HepG2 (cell line): ENCODE results near the gene CNKSR3. TPM values are rescaled to one million over a fixed set of nuclear protein-coding genes. Genes with fewer than 3 reads are reported as not detected.

Experiments used
- ATAC-seq: fragments of 200-7000 bp; cut with Tn5 transposase; 3 replicates; pipeline ENCODE4 v1.9.1; 2020; ENCODE audit warnings: mild to moderate bottlenecking, moderate library complexity
- BruUV-seq: library from RNA; stranded (reverse); fragments of 400-500 nt; replicated peaks from 2 replicates; lab custom pipeline; 2021; lab: Mats Ljungman, UMichigan
- CTCF ChIA-PET: fragments of 300-600 bp; formaldehyde crosslinking; extraction: SDS; loops from one replicate; lab custom pipeline; 2021; ENCODE audit warnings: low total read pairs, inconsistent platforms, low intra/inter-chr PET ratio; lab: Yijun Ruan, JAX
- POLR2A ChIA-PET: fragments of 350-600 bp; sonication (Branson Sonifier 250); formaldehyde crosslinking; loops from one replicate; lab custom pipeline; 2020; ENCODE audit warnings: antibody characterized with exemption, inconsistent platforms; lab: Yijun Ruan, JAX
- DNase-seq: peaks from one replicate; pipeline ENCODE4 v3.0.0-alpha.2; 2015; ENCODE audit warnings: low spot score
- FAIRE-seq: peaks from 3 replicates; lab custom pipeline; 2011; peaks lifted over from hg19 to GRCh38; lab: Jason Lieb, UNC
- H2AFZ ChIP-seq: one replicate; pipeline ENCODE4 v1.6.1; 2011; ENCODE audit warnings: low read length, inconsistent platforms
- H3K27ac ChIP-seq: fragments of 300-600 bp; 3 replicates; pipeline ENCODE4 v1.8.0; 2011; ENCODE audit warnings: mixed run types, mild to moderate bottlenecking, mixed read lengths, low read length, inconsistent platforms; ENCODE audit not compliant: insufficient read depth; ENCODE audit errors: extremely low read length
- H3K27me3 ChIP-seq, 2 experiments: fragments of 200-600 bp in 1 of 2; 2 replicates in 1 of 2; 3 replicates in 1 of 2; pipeline versions ENCODE4 v1.6.0 to v1.8.0; 2011; ENCODE audit warnings: low read length in 2 of 2, mild to moderate bottlenecking in 2 of 2, moderate library complexity in 2 of 2, inconsistent platforms in 1 of 2; ENCODE audit not compliant: insufficient read depth in 2 of 2, control insufficient read depth in 1 of 2
- H3K36me3 ChIP-seq, 2 experiments: fragments of 200-600 bp in 1 of 2; replicated peaks in 1 of 2; 2 replicates in 1 of 2; 3 replicates in 1 of 2; pipeline versions ENCODE4 v1.5.1 to v1.8.0; 2011; ENCODE audit warnings: low read length in 2 of 2, inconsistent platforms in 1 of 2; ENCODE audit not compliant: insufficient read depth in 2 of 2, control insufficient read depth in 1 of 2
- H3K4me1 ChIP-seq: 2 replicates; pipeline ENCODE4 v1.5.1; 2012; ENCODE audit warnings: low read length, inconsistent platforms; ENCODE audit not compliant: insufficient read depth
- H3K4me2 ChIP-seq: 2 replicates; pipeline ENCODE4 v1.6.0; 2011; ENCODE audit warnings: low read depth, low read length, inconsistent platforms
- H3K4me3 ChIP-seq, 3 experiments: fragments of 200-600 bp in 1 of 3; sonication (generic), shearing (Covaris generic) in 1 of 3; replicated peaks in 1 of 3; 2 replicates each; pipeline ENCODE4 v1.5.1; 2011 to 2016; ENCODE audit warnings: low read length in 3 of 3, inconsistent platforms in 2 of 3, low read depth in 2 of 3, mild to moderate bottlenecking in 2 of 3, control low read depth in 1 of 3, mixed read lengths in 1 of 3; ENCODE audit not compliant: insufficient read depth in 1 of 3
- H3K79me2 ChIP-seq: one replicate; pipeline ENCODE4 v1.6.1; 2011; ENCODE audit warnings: low read length, inconsistent platforms; ENCODE audit not compliant: insufficient read depth
- H3K9ac ChIP-seq: 2 replicates; pipeline ENCODE4 v1.6.0; 2011; ENCODE audit warnings: mild to moderate bottlenecking, low read depth, low read length, inconsistent platforms; ENCODE audit not compliant: insufficient read depth
- H3K9me3 ChIP-seq: 2 replicates; pipeline ENCODE4 v1.5.1; 2012; ENCODE audit warnings: mild to moderate bottlenecking, low read length
- H4K20me1 ChIP-seq: 2 replicates; pipeline ENCODE4 v1.6.0; 2011; ENCODE audit warnings: inconsistent platforms, mild to moderate bottlenecking, low read length, moderate library complexity; ENCODE audit not compliant: insufficient read depth
- AGO1 ChIP-seq: fragments of 200-400 bp; formaldehyde crosslinking; IDR thresholded peaks from 2 replicates; pipeline ENCODE4 v1.6.1; 2017; ENCODE audit warnings: mild to moderate bottlenecking, low read depth, low read length, moderate library complexity; ENCODE audit not compliant: poor library complexity, severe bottlenecking
- ASH2L ChIP-seq: fragments of 300-600, 200-600 bp; sonication (generic); IDR thresholded peaks from 2 replicates; pipeline ENCODE4 v1.7.0; 2017; ENCODE audit warnings: low read depth, mild to moderate bottlenecking, moderate library complexity, mixed read lengths, low read length; ENCODE audit not compliant: insufficient read length
- KMT2A ChIP-seq: sonication (generic); formaldehyde crosslinking; IDR thresholded peaks from 2 replicates; pipeline ENCODE4 v1.4.0; 2020; ENCODE audit warnings: missing genetic modification reagents
- MTF1 ChIP-seq: sonication (generic); formaldehyde crosslinking; IDR thresholded peaks from 2 replicates; pipeline ENCODE4 v1.5.0; 2020; ENCODE audit warnings: missing genetic modification reagents
- PRPF4 ChIP-seq: fragments of 200-400 bp; formaldehyde crosslinking; IDR thresholded peaks from 2 replicates; pipeline ENCODE4 v1.6.1; 2016; ENCODE audit warnings: low read length, low read depth; ENCODE audit not compliant: poor library complexity, severe bottlenecking
- RBM22 ChIP-seq: fragments of 200-400 bp; formaldehyde crosslinking; optimal IDR thresholded peaks from 2 replicates; pipeline ENCODE3; 2017; ENCODE audit warnings: mild to moderate bottlenecking, low read length, moderate library complexity
- REXO4 ChIP-seq: sonication (generic); formaldehyde crosslinking; IDR thresholded peaks from 2 replicates; pipeline ENCODE4 v1.8.0; 2022; ENCODE audit warnings: missing genetic modification reagents, mild to moderate bottlenecking, borderline replicate concordance
- ZMYM3 ChIP-seq: sonication (generic); formaldehyde crosslinking; IDR thresholded peaks from 2 replicates; pipeline ENCODE4 v1.5.1; 2020; ENCODE audit warnings: mild to moderate bottlenecking, missing genetic modification reagents
- ZNF629 ChIP-seq: sonication (generic); formaldehyde crosslinking; conservative IDR thresholded peaks from 2 replicates; pipeline ENCODE4 v1.5.0; 2020; ENCODE audit warnings: missing genetic modification reagents
- WGBS: methylation state at CpG from one replicate; pipeline ENCODE4 v1.1.6; 2017; ENCODE audit warnings: low lambda C conversion rate; 5-methylcytosine and 5-hydroxymethylcytosine counted together
- in situ Hi-C: cut with HindIII; loops from 2 replicates; pipeline ENCODE4 v1.10.0; 2017; ENCODE audit warnings: low pct_unique_long_range_greater_than_20kb; ENCODE audit not compliant: extremely low pct_ligation_motif_present
- intact Hi-C: fragments of 100-400 bp; cut with micrococcal nuclease; formaldehyde crosslinking; loops from one replicate; pipeline ENCODE4 v1.10.0; 2022; ENCODE audit not compliant: unreplicated experiment
- polyA plus RNA-seq, 8 experiments: library from polyadenylated mRNA; depleted of rRNA in 3 of 8; stranded (reverse) in 7 of 8; unstranded in 1 of 8; fragments of >200 nt; fragmentation: Illumina TruSeq in 4 of 8; extraction: Trizol in 4 of 8; gene quantifications; 2 replicates each; pipeline versions ENCODE4 v1.2.1 to v1.2.3, GENCODE V29; 2011 to 2016; ENCODE audit warnings: low read depth in 4 of 8, missing spikeins in 1 of 8, mixed read lengths in 1 of 8; ENCODE audit not compliant: insufficient read depth in 1 of 8
- total RNA-seq, 5 experiments: library from RNA; depleted of rRNA; stranded (reverse); fragments of >200 nt; fragmentation: Illumina TruSeq; extraction: Trizol; gene quantifications; 2 replicates each; pipeline ENCODE4 v1.2.3, GENCODE V29; 2016; ENCODE audit warnings: low read depth in 1 of 5
- TF ChIP-seq, protein P1 (sequence below), 2 experiments: sonication (generic) in 1 of 2; formaldehyde crosslinking in 1 of 2; IDR thresholded peaks; 2 replicates each; pipeline versions ENCODE4 v1.6.1 to v1.9.0; 2014 to 2022; ENCODE audit warnings: antibody characterized with exemption in 1 of 2, borderline replicate concordance in 1 of 2, inconsistent platforms in 1 of 2, low read depth in 1 of 2, missing genetic modification reagents in 1 of 2

CNKSR3 gene
- total and polyA plus RNA-seq, 2 of the 13 experiments (the other 11 are each of a cell fraction or from before 2014, with no cell fraction given): 9.2 to 38.6 TPM

DNA sequence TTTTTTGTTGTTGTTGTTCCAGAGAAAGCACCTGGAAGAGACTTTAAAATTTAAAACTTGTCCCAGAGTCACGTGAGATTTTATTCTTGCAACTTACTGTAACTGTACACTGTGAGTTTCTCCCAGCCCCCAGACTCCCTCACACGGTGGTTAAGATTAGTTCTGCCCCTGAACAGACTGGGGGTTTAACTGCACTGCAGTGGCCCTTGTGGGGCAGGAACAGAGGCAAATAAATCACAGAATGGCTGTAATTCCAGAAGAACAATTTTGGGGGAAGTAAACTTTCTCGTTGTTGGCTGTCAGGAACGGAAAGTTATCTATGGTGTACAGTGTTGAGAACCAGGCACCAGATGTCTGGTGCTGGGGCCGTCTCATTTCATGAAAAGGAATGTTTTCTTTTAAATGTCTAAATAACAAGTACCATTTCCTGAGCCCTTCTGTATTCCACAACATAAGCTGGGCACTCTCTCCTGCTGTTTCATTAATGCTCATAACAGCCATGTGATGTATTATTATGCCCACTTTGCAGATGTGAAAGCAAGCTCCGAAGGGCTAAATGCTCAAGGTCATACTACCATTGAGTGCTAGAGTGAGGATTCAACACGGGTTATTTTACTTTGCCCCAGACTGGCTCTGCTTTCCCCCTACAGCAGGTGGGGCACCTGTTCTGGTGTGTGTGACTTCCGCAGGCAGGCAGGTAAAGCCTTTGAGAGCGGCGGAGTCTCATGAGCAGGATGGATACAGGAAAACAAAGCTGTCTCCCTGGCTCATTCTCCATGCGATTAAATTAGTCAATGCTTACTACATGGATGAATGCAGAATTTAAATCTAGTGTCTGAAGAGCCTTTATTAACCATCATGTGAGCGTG lies 30.5 kb downstream of the CNKSR3 start:
- Histone ChIP-seq H3K4me2 (no peak overlapping the region), H2AFZ (no peak overlapping the region), H3K9me3 (no peaks in the 10 kb centered on the region), H3K79me2 (peaks cover 83% of the 10 kb centered on the region), H3K9ac (no peak overlapping the region), H3K27me3 (no peaks in the 10 kb centered on the region), H3K36me3 (peaks cover 0 to 7% of the 10 kb centered on the region in 2 experiments; a peak in 2 of 5 replicates), H3K27ac (no peak overlapping the region), H3K4me3 (no peak overlapping the region), H4K20me1 (peaks cover 8% of the 10 kb centered on the region; the same call in 1 of the 2 replicates), H3K4me1 (peaks cover 5% of the 10 kb centered on the region)
- ChIA-PET CTCF (no interaction called here), POLR2A (no interaction called here)
- in situ Hi-C loops: no loop called here
- FAIRE-seq (no peak), DNase-seq (no peak), ATAC-seq (no peak; the same call in 2 of the 3 replicates)
- WGBS: 93% methylated on average over 12 of the region's 12 CpGs
- TF ChIP-seq RBM22: peak; percentile 53
- no peak for TF ChIP-seq KMT2A (CRISPR knock-in tag)
- peak; percentile 83 for TF ChIP-seq ZNF629
- 0 out of 2 replicates have a peak, but pooled peaks have one; percentile 23 for TF ChIP-seq ZMYM3 (CRISPR knock-in tag)
- no peak for TF ChIP-seq REXO4 (CRISPR knock-in tag)
- BruUV-seq: no TSS peak
- intact Hi-C loops: no loop called here

DNA sequence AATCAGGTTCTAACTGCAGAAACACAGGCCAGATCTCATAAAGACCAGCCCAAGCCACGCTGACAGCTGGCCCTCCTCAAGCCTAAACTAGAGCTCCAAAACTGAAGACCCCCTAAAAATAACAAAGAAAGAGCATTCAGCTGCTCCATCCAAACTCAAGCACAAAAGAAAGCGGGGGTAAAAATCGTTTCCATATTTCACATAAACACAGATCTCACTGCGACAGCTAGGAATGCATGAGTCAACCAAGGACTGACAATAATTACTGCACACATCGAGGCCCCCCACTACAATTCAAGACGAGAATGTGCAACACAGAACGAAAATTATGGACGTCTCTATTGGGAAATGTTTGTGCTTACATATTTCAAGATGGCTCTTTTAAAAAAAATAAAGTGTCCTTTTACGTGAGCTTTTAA lies 31.1 kb downstream of the CNKSR3 start:
- Histone ChIP-seq H3K4me1 (no peaks in the 10 kb centered on the region; the same call in 1 of the 2 replicates), H3K4me3 (no peak overlapping the region), H3K79me2 (peaks cover 84% of the 10 kb centered on the region), H3K36me3 (peaks cover 0 to 7% of the 10 kb centered on the region in 2 experiments; a peak in 2 of 5 replicates), H3K9ac (no peak overlapping the region), H3K4me2 (no peak overlapping the region), H2AFZ (no peak overlapping the region), H3K27ac (no peak overlapping the region), H3K9me3 (no peaks in the 10 kb centered on the region), H4K20me1 (peaks cover 13% of the 10 kb centered on the region; the same call in 1 of the 2 replicates), H3K27me3 (no peaks in the 10 kb centered on the region)
- WGBS: 94% methylated on average over 9 of the region's 9 CpGs
- BruUV-seq: no TSS peak
- intact Hi-C loops: no loop called here
- ATAC-seq (no peak), DNase-seq (no peak), FAIRE-seq (no peak)
- in situ Hi-C loops: no loop called here
- ChIA-PET CTCF (no interaction called here), POLR2A (no interaction called here)
- TF ChIP-seq AGO1 (no peak), ASH2L (no peak), PRPF4 (no peak), MTF1 (no peak)
- TF ChIP-seq, protein P1, sequence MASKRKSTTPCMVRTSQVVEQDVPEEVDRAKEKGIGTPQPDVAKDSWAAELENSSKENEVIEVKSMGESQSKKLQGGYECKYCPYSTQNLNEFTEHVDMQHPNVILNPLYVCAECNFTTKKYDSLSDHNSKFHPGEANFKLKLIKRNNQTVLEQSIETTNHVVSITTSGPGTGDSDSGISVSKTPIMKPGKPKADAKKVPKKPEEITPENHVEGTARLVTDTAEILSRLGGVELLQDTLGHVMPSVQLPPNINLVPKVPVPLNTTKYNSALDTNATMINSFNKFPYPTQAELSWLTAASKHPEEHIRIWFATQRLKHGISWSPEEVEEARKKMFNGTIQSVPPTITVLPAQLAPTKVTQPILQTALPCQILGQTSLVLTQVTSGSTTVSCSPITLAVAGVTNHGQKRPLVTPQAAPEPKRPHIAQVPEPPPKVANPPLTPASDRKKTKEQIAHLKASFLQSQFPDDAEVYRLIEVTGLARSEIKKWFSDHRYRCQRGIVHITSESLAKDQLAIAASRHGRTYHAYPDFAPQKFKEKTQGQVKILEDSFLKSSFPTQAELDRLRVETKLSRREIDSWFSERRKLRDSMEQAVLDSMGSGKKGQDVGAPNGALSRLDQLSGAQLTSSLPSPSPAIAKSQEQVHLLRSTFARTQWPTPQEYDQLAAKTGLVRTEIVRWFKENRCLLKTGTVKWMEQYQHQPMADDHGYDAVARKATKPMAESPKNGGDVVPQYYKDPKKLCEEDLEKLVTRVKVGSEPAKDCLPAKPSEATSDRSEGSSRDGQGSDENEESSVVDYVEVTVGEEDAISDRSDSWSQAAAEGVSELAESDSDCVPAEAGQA (IDR thresholded peaks at IDR 0.05; ENCODE audit: low read depth): no peak
- TF ChIP-seq, protein P1 (CRISPR knock-in tag; IDR thresholded peaks at IDR 0.05; ENCODE audit: borderline replicate concordance): no peak
